SK-N-SH treated with all-trans-retinoic acid at 6 μM for 48 hours (cell line): Measurements from ENCODE around the gene MBTD1.

ENCODE experiments used
- ATAC-seq: fragments of 200-7000 bp; cut with Tn5 transposase; 3 replicates; pipeline ENCODE4 v1.9.1; 2020; ENCODE audit warnings: mild to moderate bottlenecking, moderate library complexity
- ARNTL ChIP-seq: fragments of 450-650 bp; formaldehyde crosslinking; IDR thresholded peaks from 2 replicates; pipeline ENCODE4 v1.5.0; 2020; ENCODE audit warnings: low read depth, mild to moderate bottlenecking, moderate library complexity, borderline replicate concordance
- BACH2 ChIP-seq: fragments of 250-450 bp; sonication (Bioruptor Pico); IDR thresholded peaks from 2 replicates; pipeline ENCODE4 v1.9.0; 2021; ENCODE audit warnings: mild to moderate bottlenecking, borderline replicate concordance
- CSDC2 ChIP-seq: fragments of 250-450 bp; sonication (Bioruptor Pico); IDR thresholded peaks from 2 replicates; pipeline ENCODE4 v1.5.0; 2020; ENCODE audit warnings: mild to moderate bottlenecking, moderate library complexity
- ESRRG ChIP-seq: fragments of 250-450 bp; sonication (Bioruptor Pico); IDR thresholded peaks from 2 replicates; pipeline ENCODE4 v1.6.1; 2021; ENCODE audit warnings: mild to moderate bottlenecking
- GLIS3 ChIP-seq: fragments of 250-450 bp; sonication (Bioruptor Pico); IDR thresholded peaks from 2 replicates; pipeline ENCODE4 v1.5.0; 2020; ENCODE audit warnings: mild to moderate bottlenecking, moderate library complexity
- ISL1 ChIP-seq: fragments of 250-450 bp; sonication (Bioruptor Pico); IDR thresholded peaks from 2 replicates; pipeline ENCODE4 v2.1.2; 2022; ENCODE audit warnings: mild to moderate bottlenecking, moderate library complexity
- PPARA ChIP-seq: fragments of 250-450 bp; sonication (Bioruptor Pico); IDR thresholded peaks from 2 replicates; pipeline ENCODE4 v1.5.0; 2020; ENCODE audit warnings: mild to moderate bottlenecking, borderline replicate concordance
- RARB ChIP-seq: fragments of 250-450 bp; sonication (Bioruptor Pico); IDR thresholded peaks from 2 replicates; pipeline ENCODE4 v1.8.0; 2021; ENCODE audit warnings: mild to moderate bottlenecking, moderate library complexity
- SNAI2 ChIP-seq: fragments of 250-450 bp; sonication (Bioruptor Pico); IDR thresholded peaks from 2 replicates; pipeline ENCODE4 v1.5.0; 2020; ENCODE audit warnings: mild to moderate bottlenecking, moderate library complexity
- TCF4 ChIP-seq: fragments of 250-450 bp; sonication (Bioruptor Pico); IDR thresholded peaks from 2 replicates; pipeline ENCODE4 v1.8.0; 2021; ENCODE audit warnings: mild to moderate bottlenecking, moderate library complexity, borderline replicate concordance
- TOX ChIP-seq: fragments of 250-450 bp; sonication (Bioruptor Pico); IDR thresholded peaks from 2 replicates; pipeline ENCODE4 v1.8.0; 2021; ENCODE audit warnings: mild to moderate bottlenecking, moderate library complexity, borderline replicate concordance
- ZC3H10 ChIP-seq: fragments of 250-450 bp; sonication (Bioruptor Pico); IDR thresholded peaks from 2 replicates; pipeline ENCODE4 v1.5.1; 2021; ENCODE audit warnings: mild to moderate bottlenecking, moderate library complexity
- ZFP3 ChIP-seq: fragments of 250-450 bp; sonication (Bioruptor Pico); IDR thresholded peaks from 2 replicates; pipeline ENCODE4 v1.5.0; 2020; ENCODE audit warnings: mild to moderate bottlenecking, moderate library complexity
- ZFP30 ChIP-seq: fragments of 450-650 bp; formaldehyde crosslinking; IDR thresholded peaks from 2 replicates; pipeline ENCODE4 v1.5.0; 2022; ENCODE audit warnings: mild to moderate bottlenecking, moderate library complexity
- ZNF565 ChIP-seq: fragments of 450-650 bp; formaldehyde crosslinking; conservative IDR thresholded peaks from 2 replicates; pipeline ENCODE4 v1.5.0; 2020; ENCODE audit warnings: low read depth, mild to moderate bottlenecking, moderate library complexity
- ZNF70 ChIP-seq: fragments of 450-650 bp; formaldehyde crosslinking; IDR thresholded peaks from 2 replicates; pipeline ENCODE4 v1.5.0; 2020; ENCODE audit warnings: mild to moderate bottlenecking, moderate library complexity
- ZNF8 ChIP-seq: fragments of 450-650 bp; formaldehyde crosslinking; IDR thresholded peaks from 2 replicates; pipeline ENCODE4 v1.5.0; 2020; ENCODE audit warnings: mild to moderate bottlenecking, moderate library complexity
- TF ChIP-seq, protein P1 (sequence below): fragments of 250-450 bp; sonication (Bioruptor Pico); IDR thresholded peaks from 2 replicates; pipeline ENCODE4 v1.5.0; 2020; ENCODE audit warnings: mild to moderate bottlenecking, moderate library complexity
- TF ChIP-seq, protein P2 (sequence below): fragments of 250-450 bp; sonication (Bioruptor Pico); IDR thresholded peaks from 2 replicates; pipeline ENCODE4 v1.8.0; 2021; ENCODE audit warnings: low read depth, mild to moderate bottlenecking, moderate library complexity, borderline replicate concordance
- TF ChIP-seq, protein P3 (sequence below): fragments of 250-450 bp; sonication (Bioruptor Pico); IDR thresholded peaks from 2 replicates; pipeline ENCODE4 v1.8.0; 2020; ENCODE audit warnings: mild to moderate bottlenecking, moderate library complexity, borderline replicate concordance
- TF ChIP-seq, protein P4 (sequence below): fragments of 250-450 bp; sonication (Bioruptor Pico); IDR thresholded peaks from 2 replicates; pipeline ENCODE4 v1.5.1; 2020; ENCODE audit warnings: low read depth, mild to moderate bottlenecking, moderate library complexity
- TF ChIP-seq, protein P5 (sequence below): fragments of 250-450 bp; sonication (Bioruptor Pico); IDR thresholded peaks from 2 replicates; pipeline ENCODE4 v1.5.1; 2021; ENCODE audit warnings: mild to moderate bottlenecking, moderate library complexity

The MBTD1 gene

DNA sequence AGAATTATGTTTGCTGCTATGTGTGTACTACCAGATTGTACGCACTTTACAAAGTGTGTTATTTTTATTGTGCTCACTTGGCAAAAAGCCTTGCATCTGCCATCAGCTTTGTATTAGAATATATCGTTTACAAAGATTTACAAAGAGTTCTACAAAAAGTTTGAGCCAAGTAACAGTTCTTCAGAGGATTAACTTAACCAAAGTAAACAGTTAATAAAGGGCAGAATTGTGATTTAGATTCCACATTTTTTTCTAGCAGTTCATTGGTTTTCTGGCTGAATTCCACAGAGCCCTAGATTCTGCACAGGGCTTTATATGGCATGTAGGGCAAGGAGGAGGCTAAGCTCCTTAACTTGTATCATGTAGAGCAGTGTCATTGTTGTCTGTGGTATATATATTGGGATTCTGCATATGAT is 29.9 kb upstream of the MBTD1 start:
- TF ChIP-seq, protein P1, sequence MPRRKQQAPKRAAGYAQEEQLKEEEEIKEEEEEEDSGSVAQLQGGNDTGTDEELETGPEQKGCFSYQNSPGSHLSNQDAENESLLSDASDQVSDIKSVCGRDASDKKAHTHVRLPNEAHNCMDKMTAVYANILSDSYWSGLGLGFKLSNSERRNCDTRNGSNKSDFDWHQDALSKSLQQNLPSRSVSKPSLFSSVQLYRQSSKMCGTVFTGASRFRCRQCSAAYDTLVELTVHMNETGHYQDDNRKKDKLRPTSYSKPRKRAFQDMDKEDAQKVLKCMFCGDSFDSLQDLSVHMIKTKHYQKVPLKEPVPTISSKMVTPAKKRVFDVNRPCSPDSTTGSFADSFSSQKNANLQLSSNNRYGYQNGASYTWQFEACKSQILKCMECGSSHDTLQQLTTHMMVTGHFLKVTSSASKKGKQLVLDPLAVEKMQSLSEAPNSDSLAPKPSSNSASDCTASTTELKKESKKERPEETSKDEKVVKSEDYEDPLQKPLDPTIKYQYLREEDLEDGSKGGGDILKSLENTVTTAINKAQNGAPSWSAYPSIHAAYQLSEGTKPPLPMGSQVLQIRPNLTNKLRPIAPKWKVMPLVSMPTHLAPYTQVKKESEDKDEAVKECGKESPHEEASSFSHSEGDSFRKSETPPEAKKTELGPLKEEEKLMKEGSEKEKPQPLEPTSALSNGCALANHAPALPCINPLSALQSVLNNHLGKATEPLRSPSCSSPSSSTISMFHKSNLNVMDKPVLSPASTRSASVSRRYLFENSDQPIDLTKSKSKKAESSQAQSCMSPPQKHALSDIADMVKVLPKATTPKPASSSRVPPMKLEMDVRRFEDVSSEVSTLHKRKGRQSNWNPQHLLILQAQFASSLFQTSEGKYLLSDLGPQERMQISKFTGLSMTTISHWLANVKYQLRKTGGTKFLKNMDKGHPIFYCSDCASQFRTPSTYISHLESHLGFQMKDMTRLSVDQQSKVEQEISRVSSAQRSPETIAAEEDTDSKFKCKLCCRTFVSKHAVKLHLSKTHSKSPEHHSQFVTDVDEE (CRISPR knock-in tag): no peak
- TF ChIP-seq CSDC2 (CRISPR knock-in tag): no peak
- TF ChIP-seq, all 23 proteins: peak for 0
- ATAC-seq: no peak

DNA sequence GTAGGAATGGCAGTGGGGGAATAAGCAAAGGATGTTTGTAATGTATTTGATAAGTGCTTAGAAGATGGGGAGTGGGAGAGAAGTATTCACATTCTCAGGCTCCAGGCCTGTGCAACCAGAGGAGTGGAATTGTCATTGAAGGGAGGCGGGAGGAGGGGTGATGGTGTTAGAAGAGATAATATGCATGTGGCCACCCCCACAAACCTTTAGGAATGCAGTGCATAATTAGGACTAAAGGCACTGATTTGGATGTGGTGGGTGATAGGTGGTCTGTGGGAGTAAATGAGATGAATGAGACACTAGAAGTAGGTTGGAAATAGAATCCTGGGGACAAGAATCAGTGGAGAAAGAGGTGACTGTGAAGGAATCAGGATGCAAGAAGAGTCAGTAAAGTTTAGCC is 27.6 kb upstream of the MBTD1 start:
- no peak for TF ChIP-seq TCF4
- TF ChIP-seq BACH2 (CRISPR knock-in tag): no peak
- no peak for TF ChIP-seq ZC3H10 (CRISPR knock-in tag)
- TF ChIP-seq ZNF70: no peak
- no peak for TF ChIP-seq PPARA (CRISPR knock-in tag)
- TF ChIP-seq RARB (CRISPR knock-in tag): no peak
- TF ChIP-seq ZFP30: no peak
- ATAC-seq: no peak

DNA sequence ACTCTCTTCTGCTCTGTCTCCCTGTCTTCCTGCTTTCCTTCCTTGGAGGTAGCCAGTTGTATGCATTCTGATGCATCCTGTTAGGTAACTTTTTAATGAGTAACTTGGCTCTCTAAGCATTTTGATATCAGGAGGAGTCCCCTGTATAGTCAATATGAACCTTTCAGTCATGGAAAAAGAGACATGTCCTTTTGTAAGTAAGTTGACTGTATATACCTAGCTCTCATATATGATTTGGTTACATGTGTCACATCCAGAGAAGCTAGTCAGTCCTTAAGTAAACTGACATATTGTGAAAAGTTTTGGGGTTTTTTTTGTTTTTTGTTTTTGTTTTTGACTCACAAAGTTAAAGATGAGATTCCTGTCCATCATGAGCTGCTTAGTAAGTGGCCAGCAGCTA is 19.3 kb upstream of the MBTD1 start:
- TF ChIP-seq, protein P2, sequence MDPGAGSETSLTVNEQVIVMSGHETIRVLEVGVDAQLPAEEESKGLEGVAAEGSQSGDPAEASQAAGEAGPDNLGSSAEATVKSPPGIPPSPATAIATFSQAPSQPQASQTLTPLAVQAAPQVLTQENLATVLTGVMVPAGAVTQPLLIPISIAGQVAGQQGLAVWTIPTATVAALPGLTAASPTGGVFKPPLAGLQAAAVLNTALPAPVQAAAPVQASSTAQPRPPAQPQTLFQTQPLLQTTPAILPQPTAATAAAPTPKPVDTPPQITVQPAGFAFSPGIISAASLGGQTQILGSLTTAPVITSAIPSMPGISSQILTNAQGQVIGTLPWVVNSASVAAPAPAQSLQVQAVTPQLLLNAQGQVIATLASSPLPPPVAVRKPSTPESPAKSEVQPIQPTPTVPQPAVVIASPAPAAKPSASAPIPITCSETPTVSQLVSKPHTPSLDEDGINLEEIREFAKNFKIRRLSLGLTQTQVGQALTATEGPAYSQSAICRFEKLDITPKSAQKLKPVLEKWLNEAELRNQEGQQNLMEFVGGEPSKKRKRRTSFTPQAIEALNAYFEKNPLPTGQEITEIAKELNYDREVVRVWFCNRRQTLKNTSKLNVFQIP: no peak
- TF ChIP-seq GLIS3 (CRISPR knock-in tag) (no peak), SNAI2 (CRISPR knock-in tag) (no peak), ZNF8 (CRISPR knock-in tag) (no peak), ESRRG (CRISPR knock-in tag) (no peak), ZNF70 (no peak), ISL1 (no peak), ZFP3 (no peak), ZNF565 (CRISPR knock-in tag) (no peak), BACH2 (CRISPR knock-in tag) (no peak), TOX (CRISPR knock-in tag) (no peak), ARNTL (CRISPR knock-in tag) (no peak)
- TF ChIP-seq, protein P1 (CRISPR knock-in tag): no peak
- TF ChIP-seq, protein P3, sequence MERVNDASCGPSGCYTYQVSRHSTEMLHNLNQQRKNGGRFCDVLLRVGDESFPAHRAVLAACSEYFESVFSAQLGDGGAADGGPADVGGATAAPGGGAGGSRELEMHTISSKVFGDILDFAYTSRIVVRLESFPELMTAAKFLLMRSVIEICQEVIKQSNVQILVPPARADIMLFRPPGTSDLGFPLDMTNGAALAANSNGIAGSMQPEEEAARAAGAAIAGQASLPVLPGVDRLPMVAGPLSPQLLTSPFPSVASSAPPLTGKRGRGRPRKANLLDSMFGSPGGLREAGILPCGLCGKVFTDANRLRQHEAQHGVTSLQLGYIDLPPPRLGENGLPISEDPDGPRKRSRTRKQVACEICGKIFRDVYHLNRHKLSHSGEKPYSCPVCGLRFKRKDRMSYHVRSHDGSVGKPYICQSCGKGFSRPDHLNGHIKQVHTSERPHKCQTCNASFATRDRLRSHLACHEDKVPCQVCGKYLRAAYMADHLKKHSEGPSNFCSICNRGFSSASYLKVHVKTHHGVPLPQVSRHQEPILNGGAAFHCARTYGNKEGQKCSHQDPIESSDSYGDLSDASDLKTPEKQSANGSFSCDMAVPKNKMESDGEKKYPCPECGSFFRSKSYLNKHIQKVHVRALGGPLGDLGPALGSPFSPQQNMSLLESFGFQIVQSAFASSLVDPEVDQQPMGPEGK: no peak
- TF ChIP-seq, protein P4, sequence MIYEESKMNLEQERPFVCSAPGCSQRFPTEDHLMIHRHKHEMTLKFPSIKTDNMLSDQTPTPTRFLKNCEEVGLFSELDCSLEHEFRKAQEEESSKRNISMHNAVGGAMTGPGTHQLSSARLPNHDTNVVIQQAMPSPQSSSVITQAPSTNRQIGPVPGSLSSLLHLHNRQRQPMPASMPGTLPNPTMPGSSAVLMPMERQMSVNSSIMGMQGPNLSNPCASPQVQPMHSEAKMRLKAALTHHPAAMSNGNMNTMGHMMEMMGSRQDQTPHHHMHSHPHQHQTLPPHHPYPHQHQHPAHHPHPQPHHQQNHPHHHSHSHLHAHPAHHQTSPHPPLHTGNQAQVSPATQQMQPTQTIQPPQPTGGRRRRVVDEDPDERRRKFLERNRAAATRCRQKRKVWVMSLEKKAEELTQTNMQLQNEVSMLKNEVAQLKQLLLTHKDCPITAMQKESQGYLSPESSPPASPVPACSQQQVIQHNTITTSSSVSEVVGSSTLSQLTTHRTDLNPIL (CRISPR knock-in tag): no peak
- TF ChIP-seq, protein P5, sequence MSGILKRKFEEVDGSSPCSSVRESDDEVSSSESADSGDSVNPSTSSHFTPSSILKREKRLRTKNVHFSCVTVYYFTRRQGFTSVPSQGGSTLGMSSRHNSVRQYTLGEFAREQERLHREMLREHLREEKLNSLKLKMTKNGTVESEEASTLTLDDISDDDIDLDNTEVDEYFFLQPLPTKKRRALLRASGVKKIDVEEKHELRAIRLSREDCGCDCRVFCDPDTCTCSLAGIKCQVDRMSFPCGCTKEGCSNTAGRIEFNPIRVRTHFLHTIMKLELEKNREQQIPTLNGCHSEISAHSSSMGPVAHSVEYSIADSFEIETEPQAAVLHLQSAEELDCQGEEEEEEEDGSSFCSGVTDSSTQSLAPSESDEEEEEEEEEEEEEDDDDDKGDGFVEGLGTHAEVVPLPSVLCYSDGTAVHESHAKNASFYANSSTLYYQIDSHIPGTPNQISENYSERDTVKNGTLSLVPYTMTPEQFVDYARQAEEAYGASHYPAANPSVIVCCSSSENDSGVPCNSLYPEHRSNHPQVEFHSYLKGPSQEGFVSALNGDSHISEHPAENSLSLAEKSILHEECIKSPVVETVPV (CRISPR knock-in tag): no peak
- no peak for ATAC-seq
